GM11168 (cell line): Measurements from ENCODE around the gene ATP4B.
"Not testable (repeated sequence)": the region's sequence is repeated elsewhere in the genome, so short reads cannot be mapped to it uniquely, and the experiment has no call there.

Experiments
- in situ Hi-C: fragments of 300-500 bp; cut with MboI; formaldehyde crosslinking; loops from one replicate; pipeline ENCODE4 v1.12.0; 2022; ENCODE audit warnings: low sequenced_read_pairs; ENCODE audit not compliant: unreplicated experiment

Gene ATP4B

GRCh38 chr13:113628291-113629270 lies 29.4 kb downstream of the ATP4B start:
- in situ Hi-C loops, result no loop called here

GRCh38 chr13:113627136-113627535 lies 30.9 kb downstream of the ATP4B start:
- in situ Hi-C loops, result no loop called here

GRCh38 chr13:113625965-113626721 lies 31.9 kb downstream of the ATP4B start:
- in situ Hi-C loops, result no loop called here

GRCh38 chr13:113624640-113625304 lies 33.2 kb downstream of the ATP4B start:
- in situ Hi-C loops, result not testable (repeated sequence)

GRCh38 chr13:113624235-113624587 lies 33.8 kb downstream of the ATP4B start:
- in situ Hi-C loops, result no loop called here

GRCh38 chr13:113623491-113624234 lies 34.3 kb downstream of the ATP4B start:
- in situ Hi-C loops, result no loop called here

GRCh38 chr13:113622791-113623490 lies 35.1 kb downstream of the ATP4B start:
- in situ Hi-C loops, result no loop called here

- in situ Hi-C loops, result not testable (repeated sequence)
These were observed 35.9 kb downstream of the ATP4B start for GRCh38 chr13:113621986-113622550.

- in situ Hi-C loops, result not testable (repeated sequence)
These were observed 36.5 kb downstream of the ATP4B start for GRCh38 chr13:113621498-113621897.

GRCh38 chr13:113621046-113621445 lies 37.0 kb downstream of the ATP4B start:
- in situ Hi-C loops, result no loop called here

- in situ Hi-C loops, result no loop called here
These were observed 37.8 kb downstream of the ATP4B start for GRCh38 chr13:113620036-113620796.

- in situ Hi-C loops, result no loop called here
These were observed 39.5 kb downstream of the ATP4B start for GRCh38 chr13:113618455-113618854.

- in situ Hi-C loops, result no loop called here
These were observed 40.0 kb downstream of the ATP4B start for GRCh38 chr13:113617961-113618360.

GRCh38 chr13:113616991-113617749 lies 40.8 kb downstream of the ATP4B start:
- in situ Hi-C loops, result no loop called here

- in situ Hi-C loops, result no loop called here
These were observed 41.6 kb downstream of the ATP4B start for GRCh38 chr13:113616281-113616906.

GRCh38 chr13:113613789-113614379 lies 44.1 kb downstream of the ATP4B start:
- in situ Hi-C loops, result no loop called here

GRCh38 chr13:113612607-113613006 lies 45.4 kb downstream of the ATP4B start:
- in situ Hi-C loops, result no loop called here
